GM21515 (cell line): ENCODE data around the gene SPATA13.

Source experiments
- ATAC-seq: cut with Tn5 transposase; IDR thresholded peaks from one replicate; pipeline ENCODE4 v1.9.1; 2021; ENCODE audit not compliant: unreplicated experiment

Gene SPATA13

DNA sequence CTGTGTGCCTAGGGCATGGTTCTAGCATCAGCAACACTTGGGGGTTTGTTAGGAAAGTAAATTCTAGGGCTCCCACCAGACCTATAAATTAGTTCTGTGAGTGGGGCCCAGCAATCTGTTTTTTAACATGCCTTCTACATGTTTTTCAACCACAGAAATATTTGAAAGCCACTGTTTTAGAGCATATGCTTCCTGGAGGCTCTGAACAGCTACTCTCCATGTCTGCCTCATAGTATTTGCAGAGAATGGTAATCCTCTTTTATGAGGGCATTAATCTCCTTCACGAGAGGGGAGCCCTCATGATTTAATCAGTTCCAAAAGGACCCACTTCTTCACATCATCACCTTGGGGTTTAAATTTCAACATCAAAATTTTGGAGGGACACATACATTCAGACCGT is 6.0 kb downstream of the SPATA13 start:
- ATAC-seq, result no peak

DNA sequence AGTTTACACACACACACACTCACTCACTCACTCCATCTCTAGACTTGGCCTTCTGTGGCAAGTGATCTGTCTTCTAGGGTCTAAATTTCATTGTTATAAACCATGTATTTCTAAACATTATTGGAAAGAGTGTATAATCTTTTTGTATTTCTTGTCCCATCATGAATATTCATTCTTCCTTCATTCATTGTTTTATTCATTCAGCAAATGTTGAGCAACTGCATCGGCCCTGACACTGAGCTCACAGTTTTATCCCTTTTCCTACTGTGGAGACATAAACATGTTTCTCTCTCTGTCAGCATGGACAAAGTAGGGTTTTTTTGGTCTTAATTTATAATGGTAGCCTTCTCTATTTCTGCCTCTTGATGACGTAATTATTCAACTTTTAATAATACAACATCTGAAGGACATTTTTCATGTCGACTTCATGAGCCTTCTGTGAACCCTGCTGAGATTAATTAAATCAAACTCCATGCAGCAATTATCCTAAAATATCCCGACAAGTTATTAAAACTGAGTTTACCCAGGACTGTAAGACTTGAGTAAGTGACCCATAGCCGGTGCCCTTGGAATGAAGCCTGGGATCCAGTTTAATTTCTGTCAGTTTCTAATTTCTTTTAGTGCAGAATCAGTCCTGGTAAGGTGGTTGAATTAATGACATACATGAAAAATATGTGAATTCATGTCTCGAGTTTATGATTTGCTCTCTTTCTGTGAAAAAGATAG is 7.3 kb downstream of the SPATA13 start:
- ATAC-seq, result no peak

DNA sequence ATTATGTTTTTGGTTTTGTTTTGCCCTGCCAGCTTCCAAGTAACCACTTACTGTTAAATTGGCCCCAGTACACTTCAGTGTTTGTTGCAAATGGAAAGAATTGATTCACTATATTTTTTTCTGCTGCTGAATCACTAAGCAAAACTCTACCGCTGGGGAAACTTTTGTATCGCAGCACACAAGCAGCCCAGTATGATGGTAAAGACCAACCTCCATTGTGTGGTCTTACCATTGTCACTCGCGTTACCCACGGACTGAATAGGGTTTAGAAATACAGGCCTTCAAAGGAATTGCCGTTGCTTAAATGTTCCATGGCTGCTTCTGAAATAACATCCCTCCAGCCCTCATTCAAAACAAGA is 7.9 kb downstream of the SPATA13 start:
- no peak for ATAC-seq

DNA sequence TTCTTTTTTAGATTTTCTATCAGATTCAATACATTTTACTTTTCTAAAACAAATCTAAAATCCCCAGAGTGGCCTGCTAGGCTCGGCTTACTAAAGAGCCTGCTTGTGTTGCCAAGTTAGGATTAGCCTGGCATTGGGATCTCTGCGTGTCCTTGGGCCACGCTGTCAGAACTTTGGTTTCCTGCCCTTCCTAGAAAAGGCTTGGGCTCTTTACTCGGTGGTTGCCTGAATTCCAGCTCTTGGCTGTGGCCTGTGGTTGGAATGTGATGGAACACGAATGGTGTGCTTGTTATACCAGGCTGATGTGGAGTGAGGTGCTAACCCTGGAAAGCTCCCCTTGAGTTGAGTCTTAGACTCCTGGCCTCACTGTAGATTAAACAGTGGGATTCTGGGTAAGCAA is 8.5 kb downstream of the SPATA13 start:
- no peak for ATAC-seq

DNA sequence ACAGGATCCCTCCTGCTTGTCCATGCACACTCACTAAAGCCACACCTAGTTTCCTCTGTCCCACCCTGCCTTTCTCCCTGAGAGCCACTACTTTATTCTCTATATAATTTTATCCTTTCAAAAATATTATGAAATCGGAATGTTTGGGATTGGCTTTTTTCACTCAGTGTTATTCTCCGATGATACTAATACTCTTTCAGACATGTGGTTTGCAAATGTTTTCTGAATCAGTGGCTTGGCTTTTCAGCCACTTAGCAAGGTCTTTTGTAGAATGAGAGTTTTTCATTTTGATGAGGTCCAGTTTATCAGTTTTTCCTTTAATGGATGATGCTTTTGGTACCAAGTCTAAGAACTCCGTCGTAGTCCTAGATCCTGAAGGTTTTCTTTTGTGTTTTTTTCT is 11.6 kb downstream of the SPATA13 start:
- no peak for ATAC-seq

DNA sequence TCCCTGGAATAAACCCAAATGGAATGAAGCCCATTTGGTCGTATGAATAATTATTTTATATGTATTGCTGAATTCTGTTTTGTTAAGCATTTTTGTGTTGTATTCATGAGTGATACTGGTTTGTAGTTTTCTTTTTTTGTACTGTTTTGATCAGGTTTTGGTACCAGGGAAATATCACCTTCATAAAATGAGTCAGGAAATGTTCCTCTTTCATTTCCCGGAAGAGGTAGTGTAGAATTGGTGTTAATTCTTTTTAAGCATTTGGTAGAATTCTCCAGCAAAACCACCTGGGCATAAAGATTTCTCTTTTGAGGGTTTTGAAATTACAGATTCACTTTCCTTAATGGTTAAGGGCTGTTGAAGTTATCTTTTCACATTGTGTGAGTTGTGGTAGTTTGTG is 13.3 kb downstream of the SPATA13 start:
- no peak for ATAC-seq

DNA sequence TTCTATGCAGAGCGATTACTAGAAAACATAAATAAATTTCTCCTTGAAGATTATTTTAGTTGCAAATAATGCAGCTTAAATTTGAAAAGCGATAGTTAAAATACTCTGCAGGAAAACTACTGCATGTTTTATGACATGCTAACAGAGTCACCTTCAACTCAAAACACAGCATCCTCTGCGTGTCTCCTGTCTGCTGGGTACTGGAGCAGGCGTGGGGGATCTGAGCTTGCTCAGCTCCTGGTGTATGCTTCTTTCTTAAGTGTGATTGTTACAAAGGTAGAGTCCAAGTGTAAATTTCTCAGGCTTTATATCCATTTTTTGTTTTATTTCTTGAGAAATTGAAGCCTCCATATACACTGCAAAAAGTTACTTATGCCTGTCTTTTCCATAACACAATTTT is 15.3 kb downstream of the SPATA13 start:
- ATAC-seq, result no peak

DNA sequence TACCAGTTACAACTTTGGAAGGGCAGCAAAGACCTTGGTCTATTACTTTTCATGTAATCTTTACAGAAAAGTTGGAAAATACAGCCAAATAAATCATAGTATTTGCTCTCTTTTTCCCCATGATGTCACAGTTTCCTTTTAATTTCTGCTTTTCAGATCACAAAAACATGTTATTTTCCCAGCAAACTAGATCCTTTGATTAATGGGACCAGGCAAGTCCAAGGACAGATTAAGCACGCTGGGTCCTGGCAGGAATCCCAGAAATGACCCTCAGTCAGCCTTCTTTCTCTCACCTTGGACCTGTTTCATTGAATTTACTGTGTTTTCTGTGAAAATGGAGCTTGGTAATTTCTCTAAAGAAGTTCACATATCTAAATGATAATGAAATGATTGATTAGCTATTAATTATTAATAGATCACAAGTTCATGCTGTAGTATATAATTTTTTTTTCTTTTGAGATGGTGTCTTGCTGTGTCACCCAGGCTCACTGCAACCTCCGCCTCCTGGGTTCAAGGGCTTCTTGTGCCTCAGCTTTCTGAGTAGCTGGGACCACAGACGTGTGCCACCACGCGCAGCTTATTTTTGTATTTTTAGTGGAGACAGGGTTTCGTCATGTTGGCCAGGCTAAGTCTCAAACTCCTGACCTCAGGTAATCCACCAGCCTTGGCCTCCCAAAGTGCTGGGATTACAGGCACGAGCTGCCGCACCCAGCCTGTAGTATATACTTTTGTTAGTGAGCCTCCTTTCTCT is 16.0 kb downstream of the SPATA13 start:
- ATAC-seq, result no peak

DNA sequence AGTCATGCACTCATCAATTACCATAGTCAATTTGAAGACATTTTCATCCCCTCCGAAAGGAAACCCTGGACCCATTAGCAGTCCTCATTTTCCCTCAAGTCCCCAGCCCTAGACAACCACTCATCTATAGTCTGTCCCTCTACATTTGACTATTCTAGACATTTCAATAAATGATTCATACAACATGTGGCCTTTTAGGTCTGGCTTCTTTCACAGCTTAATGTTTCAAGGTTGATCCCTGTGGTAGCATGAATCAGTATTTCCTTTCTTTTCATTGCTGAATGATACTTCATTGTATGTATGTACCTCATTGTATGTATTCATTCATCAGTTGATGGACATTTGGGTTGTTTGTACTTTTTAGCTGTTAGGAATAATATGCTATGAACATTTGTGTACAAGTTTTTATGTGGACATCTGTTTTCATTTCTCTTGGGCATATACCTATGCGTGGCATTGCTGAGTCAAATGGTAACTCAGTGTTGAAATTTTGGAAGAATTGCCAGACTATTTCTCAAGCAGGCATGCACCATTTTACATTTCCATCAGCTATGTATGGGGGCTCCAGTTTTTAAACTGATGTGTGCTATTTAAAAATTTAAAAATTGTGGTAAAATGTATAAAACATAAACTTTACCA is 18.4 kb downstream of the SPATA13 start:
- ATAC-seq, result no peak

DNA sequence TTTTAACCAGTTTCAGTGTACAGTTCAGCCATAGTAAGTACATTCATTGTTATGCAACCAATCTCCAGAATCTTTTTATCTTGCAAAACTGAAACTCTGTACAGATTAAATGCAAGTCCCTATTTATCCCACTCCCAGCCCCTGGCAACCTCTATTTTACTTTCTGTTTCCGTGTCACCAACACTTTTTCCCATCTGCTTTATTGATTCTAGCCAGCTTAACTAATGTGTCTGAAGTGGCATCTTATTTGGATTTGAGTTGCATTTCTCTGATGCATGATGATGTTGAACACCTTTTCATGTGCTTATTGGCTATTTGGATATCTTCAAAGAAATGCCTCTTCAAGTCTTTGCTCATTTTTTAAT is 18.9 kb downstream of the SPATA13 start:
- ATAC-seq, result no peak

DNA sequence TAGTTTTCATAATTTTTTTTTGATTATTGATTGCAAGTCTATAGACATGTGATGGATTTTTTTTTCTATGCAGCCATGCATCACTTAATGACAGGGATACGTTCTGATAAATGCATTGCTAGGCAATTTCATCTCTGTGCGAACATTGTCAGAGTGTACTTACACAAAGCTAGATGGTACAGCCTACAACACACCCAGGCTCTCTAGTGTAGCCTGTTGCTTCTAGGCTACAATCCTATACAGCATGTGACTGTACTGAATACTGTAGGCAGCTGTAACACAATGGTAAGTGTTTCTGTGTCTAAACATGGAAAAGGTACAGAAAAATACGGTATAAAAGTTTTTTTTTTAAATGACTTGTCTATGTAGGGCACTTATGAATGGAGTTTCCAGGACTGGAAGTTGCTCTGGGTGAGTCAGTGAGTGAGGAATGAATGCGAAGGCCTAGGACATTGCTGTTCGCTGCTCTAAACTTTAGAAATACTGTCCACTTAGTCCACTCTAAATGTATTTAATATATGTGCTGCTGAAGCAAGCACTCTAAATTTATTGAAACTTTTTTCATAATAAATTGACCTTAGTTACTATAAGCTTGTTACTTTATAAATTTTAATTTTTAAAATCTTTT is 20.3 kb downstream of the SPATA13 start:
- no peak for ATAC-seq

DNA sequence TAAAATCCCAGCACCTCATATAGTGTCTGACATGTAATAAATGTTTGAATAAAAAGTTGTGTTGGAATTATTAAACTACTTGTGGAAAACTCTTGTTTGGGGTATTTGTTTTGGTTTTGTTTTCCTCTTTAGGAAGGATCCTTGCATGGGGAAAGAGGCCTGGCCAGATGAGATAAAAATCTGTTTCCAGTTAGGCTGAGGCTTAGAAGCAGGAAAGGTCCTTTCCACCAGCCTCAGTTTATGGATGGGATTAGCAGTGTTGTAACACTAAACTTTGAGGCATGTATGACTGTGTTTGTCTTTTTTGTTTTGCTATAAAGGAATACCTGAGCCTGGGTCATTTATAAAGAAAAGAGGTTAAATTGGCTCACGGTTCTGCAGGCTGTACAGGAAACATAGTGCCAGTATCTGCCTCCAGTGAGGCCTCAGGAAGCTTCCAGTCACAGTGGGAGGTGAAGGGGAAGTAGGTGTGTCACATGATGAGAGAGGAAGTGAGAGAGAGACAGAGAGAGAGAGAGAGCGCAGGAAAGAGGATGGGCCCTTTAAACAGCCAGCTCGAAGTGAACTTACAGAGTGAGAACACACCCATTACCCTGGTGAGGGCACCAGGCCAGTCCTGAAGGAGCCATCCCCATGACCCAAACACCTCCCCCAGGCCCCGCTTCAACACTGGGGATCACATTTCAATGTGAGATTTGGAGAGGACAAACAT is 21.6 kb downstream of the SPATA13 start:
- no peak for ATAC-seq

DNA sequence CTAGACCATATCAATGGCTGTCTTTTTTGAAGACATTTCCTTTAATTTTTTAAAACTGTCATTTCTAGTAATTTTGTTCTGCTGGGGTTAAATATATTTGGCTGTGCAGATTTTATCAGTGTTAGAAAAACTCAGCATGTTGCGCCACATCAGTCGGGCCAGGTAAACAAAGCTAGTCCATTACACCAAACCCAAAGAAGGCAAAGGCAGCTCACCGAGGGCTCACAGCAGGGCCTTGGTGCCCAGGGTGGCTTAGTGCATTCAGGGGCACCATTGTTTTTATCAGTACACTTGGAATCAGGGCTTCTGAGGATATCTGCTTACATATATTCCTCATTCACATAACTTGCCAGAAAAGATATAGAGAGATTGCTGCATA is 22.2 kb downstream of the SPATA13 start:
- no peak for ATAC-seq

DNA sequence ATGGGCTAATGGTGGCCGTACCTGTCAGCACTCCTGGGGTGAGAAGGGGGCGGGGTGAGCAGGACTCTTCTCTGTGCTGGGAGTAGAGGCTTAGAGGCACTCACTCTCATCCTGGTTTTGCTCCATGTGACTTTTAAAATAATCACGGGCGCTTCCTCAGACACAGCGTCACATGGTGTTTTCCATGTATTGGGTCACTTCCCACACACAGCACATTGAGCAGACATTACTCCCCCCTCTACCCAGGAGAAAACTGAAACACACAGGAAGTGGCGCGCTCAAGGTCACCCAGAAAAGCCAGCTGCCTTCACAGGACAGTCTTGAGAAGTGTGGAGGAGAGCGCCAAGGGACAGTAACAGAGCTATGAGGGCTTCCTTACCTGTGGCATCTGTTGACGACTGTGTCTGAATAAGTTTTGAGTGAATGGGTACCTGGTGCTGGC is 23.2 kb downstream of the SPATA13 start:
- no peak for ATAC-seq

DNA sequence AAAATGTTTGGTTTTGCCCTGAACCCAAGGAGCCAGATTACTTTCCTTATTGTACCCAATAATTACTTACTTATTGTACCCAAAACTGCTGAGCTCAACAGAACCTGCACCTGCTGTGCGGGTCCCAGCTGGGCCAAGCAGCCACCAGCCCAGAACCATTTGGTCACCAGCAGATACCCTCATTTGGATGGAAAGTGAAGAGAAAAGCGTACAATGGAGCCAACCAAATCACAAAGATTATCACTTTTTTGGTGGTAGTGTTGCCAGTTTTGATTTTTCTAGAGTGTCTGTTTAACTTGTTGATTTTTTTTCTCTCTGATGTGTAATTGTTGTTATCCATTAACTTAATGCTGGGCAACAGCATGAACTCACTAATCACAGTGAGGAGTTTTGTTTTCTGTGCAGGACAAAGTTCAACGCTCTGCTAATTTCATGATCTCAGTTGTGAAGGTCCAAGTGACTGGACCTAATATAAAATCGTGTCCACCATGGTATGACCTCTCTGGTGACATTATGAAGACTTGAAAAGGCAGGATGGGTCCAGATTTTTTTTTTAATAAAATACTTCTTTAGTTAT is 23.8 kb downstream of the SPATA13 start:
- ATAC-seq, result no peak

DNA sequence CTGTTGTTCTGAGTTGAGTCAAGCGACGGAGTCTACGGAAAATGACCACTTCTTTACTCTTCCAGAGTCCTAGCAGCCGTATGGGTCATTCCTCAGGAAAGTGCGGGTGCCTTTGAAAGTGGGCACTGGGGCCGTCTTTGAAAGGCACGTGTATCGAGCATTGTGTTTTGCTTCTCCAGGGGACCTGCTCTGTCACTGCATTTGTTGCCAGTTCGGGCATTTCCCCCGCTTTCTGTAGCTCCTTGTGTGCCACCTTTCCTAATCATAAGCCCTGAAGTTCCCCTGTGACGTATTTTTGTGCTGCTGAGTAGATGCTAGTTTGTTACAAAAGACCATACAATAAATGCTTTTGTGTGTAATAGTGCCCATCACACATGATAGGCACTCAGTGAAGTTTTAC is 24.4 kb downstream of the SPATA13 start:
- ATAC-seq, result no peak

DNA sequence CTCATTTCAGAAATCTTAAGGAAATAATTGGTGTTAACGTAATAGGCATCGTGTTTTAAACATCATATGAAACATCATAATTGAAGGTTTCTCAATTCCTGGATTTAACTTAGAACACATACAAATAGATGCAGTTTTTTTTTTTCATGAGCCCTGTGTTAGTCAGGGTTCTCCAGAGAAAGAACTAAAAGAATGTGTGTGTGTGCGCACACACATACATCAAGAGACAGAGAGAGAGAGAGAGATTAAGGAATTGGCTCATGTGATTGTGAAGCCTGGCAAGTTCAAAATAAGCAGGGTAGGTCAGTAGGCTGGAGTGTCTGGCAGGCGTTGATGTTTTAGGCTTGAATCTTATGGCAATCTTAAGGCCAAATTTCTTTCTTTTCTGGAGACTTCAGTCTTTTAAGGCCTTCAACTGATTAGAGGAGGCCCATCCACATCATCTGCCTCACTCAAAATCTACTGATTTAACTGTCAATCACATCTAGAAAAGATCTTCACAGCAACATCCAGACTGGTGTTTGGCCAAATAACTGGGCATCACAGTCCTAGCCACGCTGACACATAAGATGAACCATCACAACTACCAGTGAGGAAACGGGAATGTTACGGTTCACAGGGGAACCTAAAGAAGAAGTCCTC is 25.2 kb downstream of the SPATA13 start:
- no peak for ATAC-seq

DNA sequence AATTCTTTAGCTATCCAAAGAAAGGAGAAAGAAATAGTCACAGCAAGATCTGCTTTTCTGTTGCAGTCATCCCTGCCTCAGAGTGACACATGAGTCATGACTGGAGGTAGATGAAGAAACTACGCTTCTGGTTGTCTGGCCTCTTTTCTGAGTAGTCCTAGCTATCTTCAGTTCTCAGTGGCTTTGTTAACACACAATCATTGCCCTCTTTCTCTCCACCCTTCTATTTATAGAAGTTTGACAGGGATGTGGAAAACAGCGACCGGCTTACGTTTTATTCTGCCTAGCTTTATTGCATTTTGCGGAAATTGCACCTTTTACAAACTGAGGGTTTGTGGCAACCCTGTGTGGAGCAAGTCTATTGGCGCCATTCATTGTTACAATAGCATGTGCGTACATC is 26.7 kb downstream of the SPATA13 start:
- ATAC-seq, result no peak

DNA sequence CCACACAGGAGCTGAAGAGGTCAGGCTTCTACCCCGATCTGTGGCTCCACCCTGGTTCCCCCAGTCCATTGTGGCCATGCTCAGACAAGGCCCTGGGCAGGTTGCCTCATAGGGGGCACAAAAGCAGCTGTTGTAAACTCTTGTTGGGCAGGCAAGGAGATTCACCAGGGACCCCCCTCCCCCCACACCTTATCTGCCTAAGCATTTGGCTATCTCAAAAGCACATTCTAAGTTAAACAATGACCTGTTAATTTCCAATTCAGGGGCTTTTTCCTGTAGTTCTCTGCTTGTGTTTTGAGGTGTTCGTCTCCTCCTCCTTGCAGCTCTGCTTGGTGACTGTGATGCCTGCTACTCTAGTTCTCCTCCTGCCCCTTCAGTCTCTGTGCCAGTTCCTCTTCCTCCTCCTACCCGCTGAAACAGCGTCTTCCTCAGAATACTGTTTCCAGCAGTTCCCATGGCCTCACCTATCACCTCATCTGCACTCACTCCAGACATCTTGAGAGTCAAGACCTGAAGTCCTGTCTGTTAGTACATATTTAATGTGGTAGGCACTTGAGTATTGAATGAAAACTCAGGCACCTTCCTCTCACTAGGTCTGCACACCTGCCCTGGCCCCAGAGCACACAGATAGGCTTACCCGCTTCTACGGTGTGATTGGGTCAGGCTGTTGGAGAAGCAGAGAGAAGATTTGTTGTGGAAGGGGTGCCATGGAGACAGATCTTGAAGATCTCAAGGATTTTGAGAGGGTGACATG is 31.7 kb downstream of the SPATA13 start:
- ATAC-seq, result no peak

DNA sequence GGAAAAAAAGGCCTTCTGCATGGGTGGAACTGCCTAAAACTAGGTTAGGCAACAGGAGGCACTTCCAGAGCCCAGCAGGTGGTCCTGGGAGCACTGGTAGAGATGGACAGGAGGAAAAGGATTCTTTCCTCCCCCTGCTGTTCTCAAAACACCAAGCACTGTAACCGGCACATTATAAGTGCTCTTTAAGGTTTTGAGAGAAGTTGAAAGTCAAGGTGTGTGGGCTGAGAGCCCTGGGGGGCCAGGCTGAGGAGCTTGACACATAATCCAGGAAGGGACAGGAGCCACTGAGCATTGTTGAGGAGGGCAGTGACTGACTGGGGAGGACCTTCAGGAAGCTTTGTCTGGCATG is 32.3 kb downstream of the SPATA13 start:
- no peak for ATAC-seq
